Measurements from ENCODE around the gene LRRC4C. TPM values are rescaled to one million over a fixed set of nuclear protein-coding genes. Genes with fewer than 3 reads are reported as not detected.

LRRC4C gene
- total RNA-seq, 1 experiment from 2014 or later, result 0.13 TPM

DNA sequence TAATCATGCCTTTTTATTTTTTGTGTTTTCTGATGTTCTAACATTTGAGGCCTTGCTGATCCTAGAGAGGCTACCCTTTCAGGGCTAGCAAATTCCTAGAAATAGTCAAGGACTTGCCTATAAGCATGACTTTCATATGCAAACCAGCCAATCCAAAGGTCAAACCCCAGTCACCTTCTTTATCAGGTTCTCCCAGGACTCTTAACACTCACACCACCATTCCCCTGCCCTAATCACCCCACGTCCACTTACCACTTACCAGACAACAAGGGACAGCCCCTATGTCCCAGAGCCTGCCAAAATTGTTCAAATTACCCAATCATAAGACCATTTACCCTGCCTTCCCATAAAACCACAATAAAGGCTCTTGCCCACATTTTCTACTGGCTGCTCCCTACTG lies 1339.8 kb downstream of the LRRC4C start:
- H3K27ac Mint-ChIP-seq, result 0 out of 7 replicates have a peak overlapping the region, but pooled peaks of 2 of the 3 experiments have one; percentile 15 to 38
- Histone ChIP-seq H2BK20ac (ENCODE audit: low read depth, low read length, poor library complexity, severe bottlenecking) (no peak overlapping the region), H3K14ac (ENCODE audit: insufficient read depth, low read length) (no peak overlapping the region), H2BK5ac (ENCODE audit: insufficient read length, low read length) (no peak overlapping the region), H2AK5ac (ENCODE audit: insufficient read length, low read length) (no peak overlapping the region), H4K20me1 (ENCODE audit: control insufficient read depth, insufficient read depth, insufficient read length) (no peaks in the 10 kb centered on the region), H2BK12ac (ENCODE audit: insufficient read length, low read depth, low read length) (no peak overlapping the region), H3K9me3 (ENCODE audit: control insufficient read depth, low read depth, low read length) (no peaks in the 10 kb centered on the region), H3K18ac (ENCODE audit: insufficient read length, low read depth, low read length) (no peak overlapping the region), H3K56ac (ENCODE audit: insufficient read length, low read depth, low read length) (no peak overlapping the region), H3K23ac (ENCODE audit: insufficient read length, low read depth, low read length) (no peak overlapping the region), H3K23me2 (ENCODE audit: insufficient read length, low read depth, low read length, poor library complexity, severe bottlenecking) (no peaks in the 10 kb centered on the region), H3K4me2 (ENCODE audit: insufficient read depth, insufficient read length, low read length) (no peak overlapping the region), H3K79me1 (ENCODE audit: insufficient read depth, low read depth, low read length, poor library complexity, severe bottlenecking) (no peaks in the 10 kb centered on the region), H4K5ac (ENCODE audit: insufficient read length, low read depth, low read length) (no peak overlapping the region), H3K27me3 (ENCODE audit: insufficient read depth, low read length) (no peaks in the 10 kb centered on the region), H3K4ac (ENCODE audit: low read depth, low read length) (no peak overlapping the region), H3K4me1 (ENCODE audit: insufficient read depth, low read length) (no peaks in the 10 kb centered on the region), H2BK120ac (ENCODE audit: low read depth, low read length, poor library complexity, severe bottlenecking) (no peak overlapping the region), H2AFZ (ENCODE audit: low read length) (no peak overlapping the region), H3K79me2 (ENCODE audit: insufficient read depth, low read length) (no peaks in the 10 kb centered on the region), H4K8ac (replicated peaks; ENCODE audit: insufficient read length, low read depth, low read length) (no peak overlapping the region), H4K91ac (ENCODE audit: insufficient read length, low read depth, low read length) (no peak overlapping the region), H2BK15ac (ENCODE audit: low read depth, low read length) (no peak overlapping the region), H3T11ph (ENCODE audit: low read length) (no peak overlapping the region), H3K27ac (ENCODE audit: insufficient read length, low read depth, low read length) (no peak overlapping the region), H3K9ac (ENCODE audit: extremely low read depth, insufficient read length, low read length) (no peak overlapping the region)
- no peak overlapping the region for H3K4me3 Mint-ChIP-seq
- H3K27me3 Mint-ChIP-seq (ENCODE audit: low read depth), result no peaks in the 10 kb centered on the region
- whole genome bisulfite sequencing (ENCODE audit: extremely low coverage, insufficient read length, low lambda C conversion rate), result no CpG with 5 or more reads among the region's 1 CpG
- peaks cover 9% of the 10 kb centered on the region in 2 experiments for H3K4me1 Mint-ChIP-seq
- H3K9me3 Mint-ChIP-seq, result peaks cover 4 to 11% of the 10 kb centered on the region in 2 experiments; a peak in 4 of 5 replicates
- DNase-seq, result no peak
- H3K36me3 Mint-ChIP-seq (ENCODE audit: insufficient read depth in 1 of 3, low read depth in 3 of 3), result peaks cover 0 to 11% (median 0%) of the 10 kb centered on the region in 3 experiments; a peak in 4 of 7 replicates
- TF ChIP-seq, protein P1, sequence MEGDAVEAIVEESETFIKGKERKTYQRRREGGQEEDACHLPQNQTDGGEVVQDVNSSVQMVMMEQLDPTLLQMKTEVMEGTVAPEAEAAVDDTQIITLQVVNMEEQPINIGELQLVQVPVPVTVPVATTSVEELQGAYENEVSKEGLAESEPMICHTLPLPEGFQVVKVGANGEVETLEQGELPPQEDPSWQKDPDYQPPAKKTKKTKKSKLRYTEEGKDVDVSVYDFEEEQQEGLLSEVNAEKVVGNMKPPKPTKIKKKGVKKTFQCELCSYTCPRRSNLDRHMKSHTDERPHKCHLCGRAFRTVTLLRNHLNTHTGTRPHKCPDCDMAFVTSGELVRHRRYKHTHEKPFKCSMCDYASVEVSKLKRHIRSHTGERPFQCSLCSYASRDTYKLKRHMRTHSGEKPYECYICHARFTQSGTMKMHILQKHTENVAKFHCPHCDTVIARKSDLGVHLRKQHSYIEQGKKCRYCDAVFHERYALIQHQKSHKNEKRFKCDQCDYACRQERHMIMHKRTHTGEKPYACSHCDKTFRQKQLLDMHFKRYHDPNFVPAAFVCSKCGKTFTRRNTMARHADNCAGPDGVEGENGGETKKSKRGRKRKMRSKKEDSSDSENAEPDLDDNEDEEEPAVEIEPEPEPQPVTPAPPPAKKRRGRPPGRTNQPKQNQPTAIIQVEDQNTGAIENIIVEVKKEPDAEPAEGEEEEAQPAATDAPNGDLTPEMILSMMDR (conservative IDR thresholded peaks at IDR 0.05), result no peak

Measured in H9 (cell line).